ENCODE results near the gene FAS. TPM values are rescaled to one million over a fixed set of nuclear protein-coding genes. Genes with fewer than 3 reads are reported as not detected.

The FAS gene
- total RNA-seq, 1 donor from 2014 or later, result 36.1 TPM

DNA sequence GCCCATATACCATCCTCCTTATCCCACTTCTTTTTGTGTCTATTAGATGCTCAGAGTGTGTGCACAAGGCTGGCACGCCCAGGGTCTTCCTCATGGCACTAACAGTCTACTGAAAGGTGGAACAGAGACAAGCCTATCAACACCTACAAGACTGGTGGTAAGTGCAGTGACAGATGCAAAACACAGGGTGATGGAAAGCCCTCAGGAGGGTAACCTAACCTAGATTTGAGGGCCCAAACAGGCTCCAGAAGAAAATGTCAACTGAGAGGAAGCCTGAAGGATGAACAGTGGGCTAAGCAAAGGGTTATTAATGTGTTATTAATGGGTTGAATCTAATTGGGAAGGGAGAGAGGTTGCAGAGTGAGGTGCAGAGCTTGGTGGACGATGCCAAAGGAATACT lies 1.2 kb upstream of the FAS start:
- no peak overlapping the region for H3K4me3 ChIP-seq (ENCODE audit: low read depth, low read length)
- FAIRE-seq, result no peak
- no peak for TF ChIP-seq CTCF (IDR thresholded peaks at IDR 0.05; ENCODE audit: insufficient read depth, low read length, severe bottlenecking)
- H3K36me3 ChIP-seq (ENCODE audit: control insufficient read depth, insufficient read depth, low read length), result no peaks in the 10 kb centered on the region
- no peaks in the 10 kb centered on the region for H3K27me3 ChIP-seq (ENCODE audit: control insufficient read depth, insufficient read depth, low read length)
- DNase-seq (ENCODE audit: low read depth), result no peak

- Histone ChIP-seq H3K27me3 (ENCODE audit: control insufficient read depth, insufficient read depth, low read length) (no peaks in the 10 kb centered on the region), H3K4me3 (ENCODE audit: low read depth, low read length) (peak overlapping the region; percentile 90), H3K36me3 (ENCODE audit: control insufficient read depth, insufficient read depth, low read length) (no peaks in the 10 kb centered on the region)
- FAIRE-seq (no peak), DNase-seq (ENCODE audit: low read depth) (peak; percentile 72)
- TF ChIP-seq CTCF (IDR thresholded peaks at IDR 0.05; ENCODE audit: insufficient read depth, low read length, severe bottlenecking), result no peak
These were observed 694 bp upstream of the FAS start for GRCh38 chr10:88989824-88990383.

- DNase-seq (ENCODE audit: low read depth) (peak; percentile 83), FAIRE-seq (no peak)
- Histone ChIP-seq H3K36me3 (ENCODE audit: control insufficient read depth, insufficient read depth, low read length) (no peaks in the 10 kb centered on the region), H3K4me3 (ENCODE audit: low read depth, low read length) (peak overlapping the region; percentile 90), H3K27me3 (ENCODE audit: control insufficient read depth, insufficient read depth, low read length) (no peaks in the 10 kb centered on the region)
- TF ChIP-seq CTCF (IDR thresholded peaks at IDR 0.05; ENCODE audit: insufficient read depth, low read length, severe bottlenecking), result peak; percentile 17
These were observed 732 bp downstream of the FAS start for GRCh38 chr10:88991161-88991898.

GRCh38 chr10:88991899-88992320 lies 1.3 kb downstream of the FAS start:
- no peak for DNase-seq (ENCODE audit: low read depth)
- Histone ChIP-seq H3K4me3 (ENCODE audit: low read depth, low read length) (peak overlapping the region; percentile 90), H3K36me3 (ENCODE audit: control insufficient read depth, insufficient read depth, low read length) (no peaks in the 10 kb centered on the region), H3K27me3 (ENCODE audit: control insufficient read depth, insufficient read depth, low read length) (no peaks in the 10 kb centered on the region)
- TF ChIP-seq CTCF (IDR thresholded peaks at IDR 0.05; ENCODE audit: insufficient read depth, low read length, severe bottlenecking), result no peak
- no peak for FAIRE-seq

DNA sequence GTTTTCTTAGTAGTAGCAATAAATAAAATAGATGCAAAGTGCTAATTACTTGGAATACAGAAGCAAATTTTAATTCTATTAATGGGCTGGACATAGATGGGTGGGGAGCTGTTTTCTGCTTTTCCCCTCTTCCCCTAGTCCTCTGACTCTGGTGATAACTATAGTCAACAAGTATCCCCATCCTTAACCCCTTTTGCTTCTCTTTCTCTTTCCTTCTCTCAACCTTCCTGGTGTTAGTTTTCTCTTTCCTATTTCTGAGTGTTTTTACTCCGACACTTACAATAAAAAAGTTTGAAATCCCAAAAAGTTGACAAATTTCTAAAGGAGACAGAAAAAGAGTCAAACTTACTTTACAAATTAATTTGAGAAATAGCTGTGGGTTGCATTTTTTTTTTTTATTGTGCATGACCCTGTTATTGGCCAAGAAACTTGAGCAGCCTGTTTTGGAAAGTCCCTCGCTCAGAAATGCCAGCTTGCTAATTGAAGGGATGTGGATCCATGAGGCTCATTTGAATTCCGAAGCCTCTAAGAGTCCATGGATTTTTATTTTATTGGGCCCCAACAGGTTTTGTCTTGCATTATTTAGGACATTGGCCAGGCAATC lies 2.4 kb downstream of the FAS start:
- Histone ChIP-seq H3K36me3 (ENCODE audit: control insufficient read depth, insufficient read depth, low read length) (no peaks in the 10 kb centered on the region), H3K27me3 (ENCODE audit: control insufficient read depth, insufficient read depth, low read length) (no peaks in the 10 kb centered on the region), H3K4me3 (ENCODE audit: low read depth, low read length) (peak overlapping the region; percentile 24)
- FAIRE-seq (no peak), DNase-seq (ENCODE audit: low read depth) (peak; percentile 58)
- no peak for TF ChIP-seq CTCF (IDR thresholded peaks at IDR 0.05; ENCODE audit: insufficient read depth, low read length, severe bottlenecking)
